ENCODE data around the gene ETV6.
A peak's percentile ranks its signal among the peaks of the same experiment; 100 is the strongest.

The ETV6 gene

GRCh38 chr12:11886339-11886738, 236.9 kb downstream of the ETV6 start:
- no peak for DNase-seq (ENCODE audit: low read depth)
- in situ Hi-C loops (cut with HindIII; ENCODE audit: low sequenced_read_pairs), result no loop called here

GRCh38 chr12:11888029-11888428, 238.6 kb downstream of the ETV6 start:
- no peak overlapping the region for H3K4me3 ChIP-seq (ENCODE audit: low read depth, low read length)
- no peak for TF ChIP-seq CTCF (IDR thresholded peaks at IDR 0.05; ENCODE audit: low read depth, low read length, missing control alignments)
- in situ Hi-C loops (cut with HindIII; ENCODE audit: low sequenced_read_pairs), result no loop called here
- DNase-seq (ENCODE audit: low read depth), result no peak

More at GRCh38 chr12:11886339-11886738, 236.9 kb downstream of the ETV6 start:
- no peak for TF ChIP-seq CTCF (IDR thresholded peaks at IDR 0.05; ENCODE audit: low read depth, low read length, missing control alignments)
- no peak overlapping the region for H3K4me3 ChIP-seq (ENCODE audit: low read depth, low read length)

GRCh38 chr12:11891346-11891745, 241.9 kb downstream of the ETV6 start:
- no peak overlapping the region for H3K4me3 ChIP-seq (ENCODE audit: low read depth, low read length)
- no peak for TF ChIP-seq CTCF (IDR thresholded peaks at IDR 0.05; ENCODE audit: low read depth, low read length, missing control alignments)
- in situ Hi-C loops (cut with HindIII; ENCODE audit: low sequenced_read_pairs), result no loop called here
- no peak for DNase-seq (ENCODE audit: low read depth)

- in situ Hi-C loops (cut with HindIII; ENCODE audit: low sequenced_read_pairs), result no loop called here
- no peak overlapping the region for H3K4me3 ChIP-seq (ENCODE audit: low read depth, low read length)
- peak; percentile 28 for TF ChIP-seq CTCF (IDR thresholded peaks at IDR 0.05; ENCODE audit: low read depth, low read length, missing control alignments)
- no peak for DNase-seq (ENCODE audit: low read depth)
Measured at GRCh38 chr12:11891754-11892386, 242.4 kb downstream of the ETV6 start.

- no peak overlapping the region for H3K4me3 ChIP-seq (ENCODE audit: low read depth, low read length)
- DNase-seq (ENCODE audit: low read depth), result no peak
- in situ Hi-C loops (cut with HindIII; ENCODE audit: low sequenced_read_pairs), result no loop called here
- no peak for TF ChIP-seq CTCF (IDR thresholded peaks at IDR 0.05; ENCODE audit: low read depth, low read length, missing control alignments)
Measured at GRCh38 chr12:11893998-11894397, 244.5 kb downstream of the ETV6 start.

GRCh38 chr12:11894890-11895289, 245.4 kb downstream of the ETV6 start:
- no peak for TF ChIP-seq CTCF (IDR thresholded peaks at IDR 0.05; ENCODE audit: low read depth, low read length, missing control alignments)
- in situ Hi-C loops (cut with HindIII; ENCODE audit: low sequenced_read_pairs), result no loop called here
- no peak overlapping the region for H3K4me3 ChIP-seq (ENCODE audit: low read depth, low read length)
- DNase-seq (ENCODE audit: low read depth), result no peak

Measured in astrocyte of the cerebellum (primary cell).